ENCODE data around the gene CPM. TPM values are rescaled to one million over a fixed set of nuclear protein-coding genes. Genes with fewer than 3 reads are reported as not detected.
"Not testable (repeated sequence)": the region's sequence is repeated elsewhere in the genome, so short reads cannot be mapped to it uniquely, and the experiment has no call there.

The CPM gene
- total RNA-seq, 1 donor from 2014 or later = 41.7 TPM

DNA sequence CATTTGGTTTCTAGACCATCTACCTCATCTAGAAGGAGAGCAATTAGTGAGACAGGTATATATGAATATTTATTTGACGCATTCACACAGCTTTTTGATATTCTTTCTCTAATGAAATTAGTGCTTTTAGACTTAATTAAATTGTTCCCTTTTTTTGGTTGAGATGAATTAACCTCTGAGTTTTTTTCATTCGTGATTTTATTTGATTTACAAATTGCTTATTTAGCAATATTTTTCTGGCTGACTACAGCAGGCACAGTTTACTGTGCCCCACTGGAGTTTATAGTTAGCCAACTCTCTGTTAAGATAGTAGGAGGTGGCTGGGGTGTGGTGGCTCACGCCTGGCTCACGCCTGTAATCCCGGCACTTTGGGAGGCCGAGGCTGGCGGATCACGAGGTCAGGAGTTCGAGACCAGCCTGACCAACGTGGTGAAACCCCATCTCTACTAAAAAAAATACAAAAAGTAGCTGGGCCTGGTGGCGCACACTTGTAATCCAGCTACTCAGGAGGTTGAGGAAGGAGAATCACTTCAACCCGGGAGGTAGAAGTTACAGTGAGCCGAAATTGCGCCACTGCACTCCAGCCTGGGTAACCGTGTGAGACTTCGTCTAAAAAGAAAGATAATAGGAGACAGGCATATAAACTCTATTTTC lies 108.2 kb downstream of the CPM start:
- H3K4me3 ChIP-seq (ENCODE audit: low read depth, low read length) = no peak overlapping the region
- no peak for DNase-seq (ENCODE audit: low read depth)
- TF ChIP-seq CTCF (conservative IDR thresholded peaks at IDR 0.05; ENCODE audit: low read depth, low read length) = no peak

DNA sequence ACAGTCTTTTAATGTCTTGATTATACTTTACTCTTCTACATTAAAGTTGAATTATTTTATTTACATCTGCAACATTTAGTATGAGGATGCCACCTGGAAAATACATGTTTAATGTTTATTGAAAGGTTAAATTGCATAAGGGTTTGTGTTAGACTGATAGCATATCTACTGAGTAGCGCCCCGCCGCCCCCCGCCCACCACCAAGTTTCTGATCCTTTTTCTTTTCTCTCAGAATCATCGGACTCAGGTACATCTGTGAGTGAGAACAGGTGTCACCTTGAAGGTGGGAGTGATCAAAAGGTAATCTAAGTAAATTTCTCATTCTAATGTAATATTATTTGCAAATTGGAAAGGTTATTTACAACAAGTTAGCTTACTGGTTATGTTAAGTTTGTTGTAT lies 108.8 kb downstream of the CPM start:
- DNase-seq (ENCODE audit: low read depth) = no peak
- no peak for TF ChIP-seq CTCF (conservative IDR thresholded peaks at IDR 0.05; ENCODE audit: low read depth, low read length)
- no peak overlapping the region for H3K4me3 ChIP-seq (ENCODE audit: low read depth, low read length)

- no peak for DNase-seq (ENCODE audit: low read depth)
- no peak for TF ChIP-seq CTCF (conservative IDR thresholded peaks at IDR 0.05; ENCODE audit: low read depth, low read length)
- no peak overlapping the region for H3K4me3 ChIP-seq (ENCODE audit: low read depth, low read length)
Measured at GRCh38 chr12:68823696-68824095, 109.3 kb downstream of the CPM start.

DNA sequence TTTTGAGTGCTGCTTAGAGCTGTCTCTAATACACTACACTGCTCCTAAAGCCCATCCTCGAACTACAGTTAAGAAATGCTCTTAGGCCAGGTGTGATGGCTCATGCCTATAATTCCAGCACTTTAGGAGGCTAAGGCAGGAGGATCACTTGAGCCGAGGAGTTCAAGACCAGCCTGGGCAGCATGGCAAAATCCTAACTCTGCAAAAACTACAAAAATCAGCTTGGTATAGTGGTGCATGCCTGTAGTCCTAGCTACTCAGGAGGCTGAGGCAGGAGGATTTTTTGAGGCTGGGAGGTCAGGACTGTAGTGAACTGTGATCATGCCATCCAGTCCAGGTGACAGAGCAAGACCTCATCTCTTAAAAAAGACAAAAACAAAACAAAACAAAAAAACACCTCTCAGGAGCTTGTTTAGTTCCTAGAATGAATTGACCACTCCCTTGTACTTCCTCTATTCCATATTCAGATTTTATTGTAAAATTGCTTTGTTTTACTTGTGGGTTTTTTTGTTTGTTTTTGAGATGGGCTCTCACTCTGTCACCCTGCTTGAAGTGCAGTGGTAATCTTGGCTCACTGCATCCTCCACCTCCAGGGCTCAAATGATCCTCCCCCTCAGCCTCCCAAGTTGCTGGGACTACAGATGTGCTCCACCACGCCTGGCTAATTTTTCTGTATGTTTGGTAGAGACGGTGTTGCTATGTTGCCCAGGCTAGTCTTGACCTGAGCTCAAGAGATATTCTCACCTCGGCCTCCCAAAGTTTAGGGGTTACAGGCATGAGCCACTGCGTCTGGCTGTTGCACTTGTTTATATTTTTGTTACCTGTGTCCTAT lies 111.4 kb downstream of the CPM start:
- no peak overlapping the region for H3K4me3 ChIP-seq (ENCODE audit: low read depth, low read length)
- no peak for DNase-seq (ENCODE audit: low read depth)
- no peak for TF ChIP-seq CTCF (conservative IDR thresholded peaks at IDR 0.05; ENCODE audit: low read depth, low read length)

DNA sequence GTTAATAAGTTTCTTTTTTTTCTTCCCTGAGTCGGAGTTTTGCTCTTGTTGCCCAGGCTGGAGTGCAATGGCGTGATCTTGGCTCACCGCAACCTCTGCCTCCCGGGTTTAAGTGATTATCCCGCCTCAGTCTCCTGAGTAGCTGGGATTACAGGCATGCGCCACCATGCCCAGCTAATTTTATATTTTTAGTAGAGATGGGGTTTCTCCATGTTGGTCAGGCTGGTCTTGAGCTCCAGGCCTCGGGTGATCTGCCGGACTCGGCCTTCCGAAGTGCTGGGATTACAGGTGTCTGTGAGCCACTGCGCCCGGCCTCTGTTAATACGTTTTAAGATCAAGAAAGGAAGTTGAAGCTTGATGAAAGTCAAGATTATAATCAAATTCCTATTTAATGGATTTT lies 113.5 kb downstream of the CPM start:
- not testable (repeated sequence) for DNase-seq (ENCODE audit: low read depth); H3K4me3 ChIP-seq (ENCODE audit: low read depth, low read length)

DNA sequence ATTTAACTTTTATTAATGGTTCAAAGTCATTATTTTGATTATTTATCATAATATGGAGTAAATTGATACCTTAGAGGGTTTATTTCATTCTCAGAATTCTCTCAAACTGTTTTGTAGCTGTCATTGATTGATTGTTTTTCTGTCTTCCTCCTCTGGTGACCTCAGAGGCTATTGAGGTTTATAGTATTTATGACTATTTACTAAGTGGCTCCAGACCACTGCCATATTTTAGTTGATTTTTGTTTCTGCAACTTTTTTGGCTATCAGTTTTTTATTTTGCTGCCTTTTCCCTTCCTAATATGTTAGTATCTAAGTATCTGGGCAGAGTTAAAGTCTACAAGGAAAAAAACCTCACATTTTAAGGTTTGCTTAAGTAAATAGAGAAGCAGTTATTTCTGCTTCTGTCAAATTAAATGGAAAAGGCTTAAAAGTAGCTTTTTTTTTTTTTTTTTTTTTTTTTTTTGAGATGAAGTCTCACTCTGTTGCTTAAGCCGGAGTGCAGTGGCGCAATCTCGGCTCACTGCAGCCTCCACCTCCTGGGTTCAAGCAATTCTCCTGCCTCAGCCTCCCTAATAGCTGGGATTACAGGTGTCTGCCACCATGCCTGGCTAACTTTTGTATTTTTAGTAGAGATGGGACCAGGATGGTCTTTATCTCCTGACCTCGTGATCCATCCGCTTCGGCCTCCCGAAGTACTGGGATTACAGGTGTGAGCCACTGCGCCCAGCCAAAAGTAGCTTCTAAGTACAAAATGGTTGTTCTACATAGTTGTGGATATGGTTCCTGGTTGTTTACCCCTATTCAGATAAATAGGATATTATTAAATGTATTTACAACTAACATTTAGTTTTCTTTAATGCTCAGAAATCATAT lies 116.8 kb downstream of the CPM start:
- DNase-seq (ENCODE audit: low read depth) = no peak
- no peak for TF ChIP-seq CTCF (conservative IDR thresholded peaks at IDR 0.05; ENCODE audit: low read depth, low read length)
- no peak overlapping the region for H3K4me3 ChIP-seq (ENCODE audit: low read depth, low read length)
